GM21381 (cell line): ENCODE results near the gene P2RX1.
A peak's percentile ranks its signal among the peaks of the same experiment; 100 is the strongest.

Source experiments
- ATAC-seq: cut with Tn5 transposase; IDR thresholded peaks from one replicate; pipeline ENCODE4 v1.9.1; 2021; ENCODE audit warnings: mild to moderate bottlenecking, moderate library complexity; ENCODE audit not compliant: unreplicated experiment

The P2RX1 gene

DNA sequence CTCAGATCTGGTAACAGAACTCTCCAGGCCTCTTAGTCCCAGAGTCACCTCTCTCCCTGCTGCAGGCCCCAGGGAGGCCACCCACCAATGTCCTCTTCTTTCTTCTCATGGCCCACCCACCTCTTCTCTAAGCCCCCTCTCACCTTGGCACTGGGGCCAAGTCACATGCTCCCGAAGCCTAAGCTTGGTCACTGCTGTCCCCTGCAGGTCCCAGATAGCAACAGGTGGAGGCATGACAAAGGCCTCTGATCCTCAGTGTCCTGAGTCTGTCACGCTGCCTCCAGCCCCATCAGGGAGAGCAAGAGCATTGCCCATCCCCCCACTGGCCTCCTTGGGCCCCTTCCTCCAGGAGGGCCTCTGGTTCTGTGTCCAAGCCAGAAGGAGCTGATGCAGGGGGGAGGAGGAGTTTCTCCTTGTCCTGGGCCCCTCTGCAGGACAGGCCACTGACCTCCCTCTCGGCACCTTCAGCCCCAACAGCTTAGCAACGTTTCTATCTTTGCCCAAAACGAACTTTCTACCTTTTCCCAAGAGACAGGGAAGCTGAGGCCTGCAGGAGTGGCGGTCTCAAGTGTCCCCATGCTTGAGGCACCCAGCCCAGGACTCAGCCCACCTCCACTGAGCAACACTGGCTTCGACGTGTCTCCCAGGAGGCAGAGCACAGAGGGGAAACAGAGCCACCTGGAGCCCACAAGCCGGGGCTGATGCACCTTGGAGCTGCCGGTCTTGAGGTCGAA, 8.6 kb downstream of the P2RX1 start:
- no peak for ATAC-seq

DNA sequence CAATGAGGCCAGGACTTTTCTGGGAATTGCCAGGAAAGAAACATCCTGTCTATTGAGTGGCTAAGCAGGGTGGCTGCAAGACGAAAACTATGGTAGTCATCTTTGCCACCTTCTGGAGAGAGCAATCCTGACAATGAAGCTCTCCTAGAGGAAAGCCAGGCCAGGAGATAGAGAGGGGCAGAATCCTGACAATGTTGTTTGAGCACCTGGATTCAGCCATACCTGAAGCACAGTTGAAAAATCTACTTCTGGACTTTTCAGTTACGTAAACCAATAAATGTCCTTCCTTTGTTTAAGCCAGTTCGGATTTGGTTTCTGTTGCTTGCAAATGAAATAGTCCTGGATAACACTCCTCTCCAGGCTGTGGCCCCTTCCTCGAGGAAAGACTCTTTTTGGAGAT, 9.4 kb downstream of the P2RX1 start:
- ATAC-seq = no peak

DNA sequence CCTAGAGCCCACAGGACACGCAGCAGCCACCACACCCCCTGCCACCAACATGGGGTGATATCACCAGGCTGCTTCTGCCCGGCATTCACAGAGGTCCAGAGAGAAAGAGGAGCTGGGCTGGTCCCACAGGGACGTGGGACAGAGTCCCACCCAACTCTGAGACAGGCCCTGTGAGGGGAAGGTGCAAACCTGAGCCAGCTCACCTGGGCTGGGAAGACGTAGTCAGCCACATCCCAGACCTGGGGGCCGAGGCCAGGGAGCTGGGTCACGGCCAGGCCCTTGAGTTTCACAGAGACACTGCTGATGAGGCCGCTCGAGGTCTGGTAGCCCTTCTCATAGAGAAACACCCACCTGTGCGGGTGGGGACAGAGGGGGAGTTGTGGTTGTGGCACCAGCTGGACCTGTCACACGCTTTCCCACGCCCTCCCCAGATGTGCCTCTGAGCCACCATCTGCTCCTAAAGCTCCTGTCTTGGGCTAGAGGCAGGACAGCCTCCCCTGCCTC, 11.2 kb downstream of the P2RX1 start:
- no peak for ATAC-seq

DNA sequence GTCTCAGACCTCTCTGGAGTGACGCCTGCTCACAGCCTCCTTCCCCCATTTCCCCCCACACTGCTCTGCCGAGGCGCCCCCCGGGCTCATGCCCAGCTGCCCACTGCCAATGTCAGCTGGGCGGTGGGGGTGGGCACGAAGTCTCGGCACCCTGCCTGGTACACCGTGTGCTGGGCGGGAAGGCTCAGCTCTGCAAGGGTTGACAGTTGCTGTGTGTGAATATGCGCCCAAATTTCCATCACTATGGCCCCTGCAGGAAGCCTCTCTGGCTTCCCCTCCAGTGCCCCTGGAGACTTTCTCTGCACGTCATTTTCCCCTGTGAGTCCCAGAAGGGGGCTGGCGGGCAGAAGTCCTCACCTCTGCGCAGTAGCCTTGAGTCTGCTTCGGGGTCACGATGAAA, 11.8 kb downstream of the P2RX1 start:
- ATAC-seq = no peak

DNA sequence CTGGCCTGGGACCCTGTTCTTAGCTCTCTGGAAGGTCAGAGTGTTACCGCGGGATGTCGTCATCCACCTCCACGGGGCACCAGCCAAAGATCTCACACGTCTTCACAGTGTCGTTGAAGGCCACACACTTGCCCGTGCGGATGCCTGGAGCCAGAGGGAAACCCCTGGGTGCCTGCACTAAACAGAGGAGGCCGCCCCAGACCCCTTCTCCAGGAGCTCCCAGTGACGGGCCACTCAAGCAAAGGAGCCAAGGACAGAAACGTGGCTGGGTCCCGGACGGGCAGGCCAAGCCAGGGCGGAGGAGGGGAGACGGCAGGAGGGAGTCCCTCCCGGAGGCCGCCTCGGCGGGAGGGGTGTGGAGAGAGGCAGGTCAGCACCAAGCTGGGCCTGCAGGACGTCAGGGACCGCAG, 12.4 kb downstream of the P2RX1 start:
- ATAC-seq = no peak

DNA sequence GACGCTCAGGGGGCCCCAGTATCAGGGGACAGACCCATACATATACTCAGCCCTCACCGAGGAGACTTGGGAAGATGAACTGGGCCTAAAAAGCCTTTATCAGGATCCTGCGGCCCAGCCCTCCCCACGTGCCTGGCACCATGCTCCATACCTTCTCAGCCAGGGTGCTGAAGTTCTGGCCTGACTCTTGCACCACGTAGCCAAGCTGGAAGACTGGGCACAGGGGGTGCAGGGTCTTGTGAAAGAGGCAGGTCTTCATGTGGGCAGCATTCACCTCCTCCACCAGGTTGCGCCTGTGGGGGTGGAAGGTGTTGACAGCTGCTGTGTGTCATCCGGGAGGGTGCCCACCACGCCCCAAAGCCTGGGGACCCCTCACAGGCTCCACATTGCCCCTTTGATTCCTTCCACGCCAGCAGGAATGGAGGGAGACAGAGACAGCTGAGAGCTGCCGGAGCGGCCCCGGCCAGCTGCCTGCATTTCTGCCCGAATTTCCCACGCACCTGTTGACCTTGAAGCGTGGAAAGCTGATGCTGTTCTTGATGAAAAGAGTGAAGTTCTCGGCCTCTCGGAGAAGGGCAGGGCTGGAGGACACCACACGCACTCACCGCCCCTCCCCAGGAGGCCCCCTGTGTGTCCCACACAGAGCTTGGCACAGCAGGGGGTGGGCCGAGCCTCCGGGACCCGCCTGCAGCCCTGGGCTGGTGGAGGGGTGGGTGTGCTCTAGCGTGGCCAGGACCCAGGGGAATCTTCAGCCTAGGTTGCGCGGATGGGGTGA, 13.0 kb downstream of the P2RX1 start:
- ATAC-seq = no peak

DNA sequence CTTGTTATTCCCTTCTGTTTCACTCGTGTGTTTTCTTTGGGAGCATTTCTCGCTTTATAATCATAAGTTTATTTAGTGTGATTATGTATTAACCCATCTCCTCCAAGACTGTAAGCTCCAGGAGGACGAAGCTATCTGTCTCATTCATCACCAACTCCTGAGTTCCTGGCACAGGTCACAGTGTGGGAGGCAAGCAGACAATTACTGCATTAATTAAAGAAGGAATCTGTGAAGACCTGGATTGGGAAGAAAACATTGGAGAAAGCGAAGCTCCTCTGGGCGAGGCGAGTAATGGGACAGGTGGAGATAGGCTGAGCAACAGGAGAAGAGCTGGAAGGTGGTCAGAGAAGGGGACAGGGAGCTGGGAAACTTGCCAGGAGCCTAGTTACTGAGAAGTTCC, 15.6 kb downstream of the P2RX1 start:
- no peak for ATAC-seq

DNA sequence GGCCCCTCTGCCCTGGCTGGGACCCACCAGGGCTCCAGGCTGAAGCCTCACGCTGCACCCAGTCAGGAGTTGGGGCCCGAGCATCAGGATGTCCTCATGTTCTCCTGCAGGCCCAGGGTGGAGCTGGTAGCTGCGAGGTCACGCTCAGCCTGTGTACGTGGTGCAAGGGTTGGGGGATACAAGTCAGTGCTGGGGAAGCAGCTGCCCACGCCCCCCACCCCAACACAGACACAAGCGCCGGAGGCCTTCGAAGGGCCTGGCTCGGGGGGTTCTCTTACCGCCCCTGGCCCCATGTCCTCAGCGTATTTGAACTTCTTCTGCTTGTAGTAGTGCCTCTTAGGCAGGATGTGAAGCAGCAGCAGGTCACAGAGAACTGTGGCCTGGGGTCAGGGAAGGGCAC, 18.5 kb downstream of the P2RX1 start:
- ATAC-seq = no peak

DNA sequence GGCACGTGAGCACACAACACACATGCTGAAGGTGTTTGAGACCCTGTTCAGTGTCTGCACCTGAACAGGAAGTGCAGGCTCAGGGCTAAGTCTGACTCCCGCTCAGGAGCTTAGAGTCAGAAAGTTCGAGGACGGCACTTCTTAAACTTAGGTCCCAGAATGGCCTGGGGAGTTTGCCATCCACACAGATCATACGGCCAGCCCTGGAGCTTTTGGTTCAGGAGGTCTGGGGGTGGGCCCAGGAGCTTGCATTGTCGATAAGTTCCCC, 19.4 kb downstream of the P2RX1 start:
- ATAC-seq = no peak

DNA sequence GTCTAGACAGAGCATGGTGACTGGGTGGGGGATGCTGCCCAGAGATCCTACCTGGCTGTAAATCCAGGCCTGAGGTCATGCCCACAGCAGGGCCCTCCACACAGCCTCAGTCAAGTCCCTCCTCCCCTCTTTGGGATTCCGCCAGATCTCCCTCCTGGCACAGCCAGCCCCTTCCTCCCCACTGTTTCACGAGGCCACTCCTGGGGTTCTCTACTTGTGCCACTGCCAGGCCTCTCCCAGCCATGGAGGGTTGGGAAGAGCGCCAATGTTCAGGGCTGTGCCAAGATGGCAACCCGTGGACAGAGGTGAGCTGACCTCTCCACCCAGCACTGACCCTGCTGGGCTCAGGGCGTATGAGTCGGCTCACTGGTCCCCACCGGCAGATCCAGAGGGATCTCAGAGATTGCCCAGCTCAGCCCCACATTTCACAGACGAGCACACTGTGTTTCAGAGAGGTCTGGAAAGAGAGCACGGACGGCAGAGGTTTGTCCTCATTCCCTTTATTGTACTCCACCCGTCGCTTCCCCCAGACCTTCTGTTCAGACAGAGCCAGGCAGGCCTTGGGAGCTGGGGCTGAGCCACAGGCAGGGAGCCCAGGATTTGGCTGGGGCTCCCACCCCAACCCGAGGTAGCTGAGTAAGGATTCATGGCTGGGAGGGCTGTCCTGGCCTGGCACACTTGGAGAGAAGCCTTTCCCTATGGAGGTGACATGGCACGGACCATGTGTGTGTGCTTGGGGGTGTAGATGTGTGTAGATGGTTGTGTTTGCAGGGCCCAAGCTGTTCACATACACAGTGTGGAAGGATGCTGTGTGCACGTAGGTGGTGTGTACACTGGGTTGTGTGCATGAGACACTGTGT, 19.9 kb downstream of the P2RX1 start:
- ATAC-seq = no peak

DNA sequence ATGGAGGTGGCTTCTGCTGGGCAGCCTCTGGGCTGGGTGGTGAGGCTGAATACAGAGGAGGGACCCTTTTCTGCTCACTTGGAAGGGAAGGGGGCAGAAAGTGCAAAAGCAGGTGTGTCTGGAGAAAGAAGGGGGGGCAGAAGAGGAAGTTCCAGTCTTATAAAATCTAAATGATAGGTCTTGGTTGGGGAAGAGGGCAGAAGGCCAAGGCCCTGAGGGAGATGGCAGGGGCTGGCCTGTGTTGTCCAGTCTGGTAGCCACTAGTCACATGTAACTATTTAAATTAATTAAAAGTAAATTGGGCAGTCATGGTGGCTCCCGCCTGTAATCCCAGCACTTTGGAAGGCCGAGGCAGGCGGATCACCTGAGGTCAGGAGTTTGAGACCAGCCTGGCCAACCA, 20.9 kb downstream of the P2RX1 start:
- ATAC-seq = no peak

DNA sequence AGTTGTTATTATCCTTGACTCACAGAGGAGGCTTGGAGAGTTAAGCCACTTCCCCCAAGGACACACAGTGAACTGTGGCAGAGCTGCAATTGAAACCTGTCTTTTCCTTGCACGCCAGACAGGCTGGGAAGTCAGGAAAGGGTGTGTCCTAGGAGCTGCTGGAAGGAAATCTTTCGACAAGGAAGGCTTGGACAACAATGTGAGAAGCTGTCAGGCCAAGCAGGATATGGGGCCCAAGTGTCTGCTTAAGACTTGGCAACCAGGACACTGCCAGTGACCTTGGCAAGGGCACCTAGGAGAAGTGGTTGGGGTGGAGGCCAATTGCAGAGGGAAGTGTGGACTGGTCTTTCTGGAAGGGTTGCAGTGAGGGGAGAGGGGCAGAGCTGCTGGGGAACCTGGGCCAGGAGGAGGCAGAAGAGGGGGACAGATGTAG, 21.3 kb downstream of the P2RX1 start:
- no peak for ATAC-seq

DNA sequence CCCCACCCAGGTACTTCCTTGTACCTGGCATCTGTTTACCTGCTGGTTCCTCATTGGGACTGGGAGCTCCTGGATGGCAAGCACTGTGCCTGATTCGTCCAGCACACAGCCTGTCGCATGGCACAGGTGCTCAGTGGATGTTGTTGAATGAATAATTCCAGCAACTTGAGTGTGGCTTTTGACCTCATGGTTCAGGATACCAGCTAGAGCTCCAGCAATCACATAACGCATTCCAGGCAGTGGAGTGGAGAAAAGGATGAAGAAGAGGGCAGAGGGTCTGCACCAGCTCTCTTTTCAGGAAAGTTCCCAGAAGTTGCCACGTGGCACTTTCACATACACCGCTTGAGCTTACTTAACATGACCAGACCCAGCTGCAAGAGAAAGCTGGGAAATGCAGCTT, 22.1 kb downstream of the P2RX1 start:
- no peak for ATAC-seq

DNA sequence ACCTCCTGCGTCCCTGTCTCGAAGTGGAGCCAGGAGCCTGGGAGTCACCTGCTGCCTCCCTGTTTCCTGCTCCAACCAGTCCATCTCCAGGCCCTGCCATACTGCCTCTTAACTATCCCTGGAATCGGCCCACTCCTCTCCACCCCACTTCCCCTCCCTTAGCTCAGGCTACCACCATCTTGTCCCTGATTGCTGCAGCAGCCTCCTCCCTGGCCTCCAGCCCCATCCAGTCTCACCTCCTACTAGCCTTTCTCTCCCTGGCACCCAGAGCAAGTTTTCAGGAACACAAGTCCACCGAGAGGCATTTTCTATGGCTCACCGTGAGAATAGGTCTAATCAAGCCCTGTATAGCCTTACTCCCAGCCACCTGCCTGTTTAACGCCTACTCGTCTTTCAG, 22.5 kb downstream of the P2RX1 start:
- no peak for ATAC-seq

DNA sequence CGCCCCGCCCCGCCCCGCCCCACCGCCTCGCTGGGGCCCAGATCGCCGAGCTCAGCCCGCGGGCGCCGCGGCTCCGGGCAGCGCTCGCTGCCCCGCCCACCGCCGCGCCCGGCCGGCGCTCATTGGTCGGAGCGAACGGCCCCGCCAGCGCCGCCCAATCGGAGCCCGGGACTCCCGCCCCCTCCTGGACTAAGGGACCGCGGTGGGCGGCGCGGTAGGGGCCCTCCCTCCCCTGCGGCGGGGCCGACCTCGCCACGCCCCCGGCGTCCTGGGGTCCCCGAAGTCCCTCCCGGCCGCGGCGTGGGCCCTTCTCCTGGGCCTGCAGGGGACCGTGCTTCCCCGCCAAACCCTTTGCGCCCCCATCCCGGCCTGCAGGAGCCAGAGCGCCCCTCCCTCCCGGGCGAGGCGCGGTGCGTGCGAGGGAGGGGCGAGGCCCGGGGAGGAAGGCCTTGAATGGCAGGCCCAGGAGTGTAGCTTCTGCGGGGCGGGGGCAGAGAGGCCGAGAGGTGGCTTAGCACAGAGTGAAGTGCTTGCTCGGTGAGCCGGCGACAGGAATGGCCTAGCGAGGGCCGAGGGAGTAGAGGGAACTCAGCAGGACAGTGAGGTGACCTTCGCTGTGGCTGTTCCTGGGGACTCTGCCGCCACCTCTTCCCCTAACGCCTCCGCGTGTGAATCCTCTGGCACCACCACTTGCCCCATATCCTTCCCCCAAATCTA, 23.1 kb downstream of the P2RX1 start, which contains the start of gene CAMKK1:
TSS of gene CAMKK1 (minus strand) at position 51 of the 717 bp plus-strand sequence. CDS start 7,366 bp downstream, outside the sequence.
- peak; percentile 89 for ATAC-seq

DNA sequence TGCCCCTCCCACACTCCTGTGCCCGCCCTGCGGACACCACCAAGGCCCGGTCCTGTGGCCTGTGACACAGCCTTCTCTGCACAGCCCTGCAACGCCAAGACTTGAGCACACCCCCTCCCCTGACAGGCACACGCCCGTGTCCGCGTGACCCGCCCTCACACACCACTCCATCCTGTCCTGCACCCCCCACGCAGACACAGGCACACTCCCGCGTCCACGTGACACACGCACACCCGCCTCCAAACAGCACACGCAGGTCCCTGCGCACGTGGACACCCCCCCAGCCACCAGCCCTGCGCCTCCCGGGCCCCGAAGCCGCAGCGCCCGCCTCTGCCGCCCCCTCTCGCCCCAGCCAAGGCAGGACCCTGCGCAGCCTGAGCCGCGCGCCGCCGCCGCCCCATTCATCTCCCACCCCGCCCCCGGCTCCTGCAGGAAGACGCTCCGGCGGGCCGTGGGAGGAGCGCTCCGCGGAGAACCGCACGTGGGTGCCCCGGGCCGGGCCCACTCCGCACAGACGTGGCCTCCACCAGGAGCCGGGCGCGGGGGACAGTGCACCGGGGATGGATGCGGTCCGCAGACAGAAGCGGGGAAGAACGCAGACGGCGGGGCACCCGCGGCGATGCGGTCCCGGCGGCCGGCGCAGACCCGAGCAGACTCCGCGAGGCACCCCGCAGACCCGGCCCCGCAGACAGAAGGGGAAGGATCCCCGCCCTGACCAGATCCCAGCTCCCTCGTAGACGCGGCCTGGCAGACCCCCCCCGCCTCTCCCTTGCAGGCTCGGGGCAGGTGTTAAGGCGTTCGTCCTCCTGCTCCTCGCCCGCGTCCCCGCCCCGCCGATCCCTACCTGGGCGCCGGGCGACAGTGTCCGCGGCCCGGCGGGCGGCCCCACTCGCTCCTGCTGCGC, 23.9 kb downstream of the P2RX1 start:
- ATAC-seq = peak; percentile 18

DNA sequence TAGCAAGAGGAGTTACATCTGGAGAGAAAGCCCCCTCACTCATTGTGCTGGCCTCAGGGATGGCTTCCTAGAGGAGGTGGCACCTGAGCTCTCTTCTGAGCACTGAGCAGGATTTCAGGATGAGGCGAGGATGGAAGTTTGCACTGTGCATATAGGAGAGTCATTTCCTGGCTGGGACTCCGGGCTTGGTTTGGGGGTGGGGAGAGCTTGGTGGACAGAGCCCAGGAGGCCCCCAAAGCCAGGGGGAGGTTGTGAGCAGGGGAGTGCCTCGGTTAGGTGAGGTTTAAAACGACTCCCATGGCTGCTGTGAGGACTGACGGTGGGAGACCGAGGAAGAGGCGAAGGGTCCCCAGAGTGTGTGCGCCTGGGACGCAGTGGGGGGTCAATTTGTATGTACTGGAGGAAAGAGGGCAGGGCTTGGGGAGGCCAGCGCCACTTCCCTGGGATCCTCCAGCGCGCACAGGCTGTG, 24.6 kb downstream of the P2RX1 start:
- ATAC-seq = no peak

DNA sequence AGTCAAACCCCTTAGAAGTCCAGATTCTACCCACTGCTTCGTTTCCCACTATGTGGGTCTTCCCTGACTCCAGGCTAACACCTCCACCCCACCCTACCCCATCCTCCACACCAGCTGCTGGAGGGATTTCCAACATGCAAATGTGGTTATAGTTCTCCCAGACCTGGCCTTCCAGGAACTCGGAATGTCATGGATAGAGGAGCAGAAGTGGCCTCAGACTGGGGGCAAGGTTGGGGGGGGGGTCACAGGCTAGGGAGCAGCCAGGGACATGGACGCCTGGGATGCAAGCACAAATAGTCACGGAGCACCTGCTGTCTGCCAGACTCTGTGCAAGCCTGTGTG, 25.4 kb downstream of the P2RX1 start:
- no peak for ATAC-seq

DNA sequence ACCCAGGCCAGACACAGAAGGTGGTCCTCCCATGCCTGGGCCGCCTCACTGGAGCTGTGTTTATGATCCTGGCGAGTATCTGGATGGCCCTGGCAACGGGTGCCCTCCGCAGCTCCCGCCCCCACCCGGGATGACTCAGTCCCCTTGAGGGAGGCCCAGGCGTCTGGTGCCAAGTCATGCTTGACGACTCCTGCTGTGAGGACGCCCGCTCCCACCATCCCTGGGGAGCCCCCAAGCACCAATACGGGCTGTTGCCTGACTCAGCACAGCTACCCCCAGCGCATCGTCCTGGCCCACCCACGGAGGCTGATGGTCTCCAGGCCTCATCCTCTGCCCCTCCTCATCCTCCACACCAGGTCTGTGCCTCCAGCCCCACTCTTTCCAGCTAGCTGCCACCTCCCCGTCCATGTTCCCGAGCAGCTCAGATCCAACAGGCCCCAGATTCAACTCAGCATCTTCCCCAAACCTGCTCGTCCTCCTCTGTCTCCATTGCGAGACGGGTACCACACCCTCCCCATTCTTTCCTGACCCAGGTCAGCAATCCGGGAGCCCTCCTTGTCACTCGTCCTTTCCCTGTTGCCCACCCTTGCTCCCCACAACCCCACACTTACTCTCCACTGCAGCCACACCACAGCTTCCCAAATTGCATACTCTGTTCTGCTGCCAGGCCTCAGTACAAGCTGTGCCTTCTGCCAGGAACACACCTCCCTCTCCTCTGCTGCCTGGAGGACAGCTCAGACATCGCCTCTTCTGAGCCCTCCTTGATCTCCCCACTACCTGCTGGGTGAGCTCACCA, 26.0 kb downstream of the P2RX1 start:
- no peak for ATAC-seq
